Body of pancreas (tissue), 4 donors: ENCODE results near the gene AGAP3. TPM values are rescaled to one million over a fixed set of nuclear protein-coding genes. Genes with fewer than 3 reads are reported as not detected.
A peak's percentile ranks its signal among the peaks of the same experiment; 100 is the strongest.

ENCODE experiments used
- ATAC-seq: fragments of 150-250 bp; one replicate; pipeline ENCODE4 v1.9.1; 2016
- DNase-seq, 4 donors: peaks; one replicate each; pipeline ENCODE4 v3.0.0-alpha.2; 2019
- H3K27ac ChIP-seq, 4 donors: fragments of 200-600 bp; sonication (generic); 1 replicate in 3 of 4; 2 replicates in 1 of 4; pipeline versions ENCODE4 v1.5.1 to v1.6.1; 2016 to 2019; ENCODE audit warnings: mild to moderate bottlenecking in 1 of 4, mixed read lengths in 1 of 4, moderate library complexity in 1 of 4
- H3K27me3 ChIP-seq, 2 donors: fragments of 200-600 bp; sonication (generic); one replicate each; pipeline ENCODE4 v1.6.0; 2016; ENCODE audit warnings: mild to moderate bottlenecking in 1 of 2
- H3K36me3 ChIP-seq, 2 donors: fragments of 200-600 bp; sonication (generic); replicated peaks in 1 of 2; 2 replicates each; pipeline ENCODE4 v1.5.1; 2016; ENCODE audit warnings: low read depth in 2 of 2; ENCODE audit not compliant: insufficient read depth in 1 of 2
- H3K4me1 ChIP-seq: fragments of 200-600 bp; sonication (generic); one replicate; pipeline ENCODE4 v1.6.0; 2016
- H3K4me3 ChIP-seq, 2 donors: fragments of 200-600 bp; sonication (generic); 1 replicate in 1 of 2; 2 replicates in 1 of 2; pipeline ENCODE4 v1.5.1; 2016 to 2019
- H3K9me3 ChIP-seq, 3 donors: fragments of 200-600 bp; sonication (generic); 1 replicate in 2 of 3; 2 replicates in 1 of 3; pipeline ENCODE4 v1.5.1; 2016
- POLR2A ChIP-seq, 3 donors: fragments of 450-650 bp; IDR thresholded peaks; one replicate each; pipeline ENCODE4 v1.6.1; 2016; ENCODE audit warnings: antibody characterized with exemption in 3 of 3, mild to moderate bottlenecking in 2 of 3
- WGBS, 2 donors: methylation state at CpG; one replicate each; pipeline ENCODE4 v1.1.5; 2017; 5-methylcytosine and 5-hydroxymethylcytosine counted together
- intact Hi-C: fragments of 100-400 bp; cut with DNase I; formaldehyde crosslinking; loops from one replicate; pipeline ENCODE4 v1.15.1; 2023
- total RNA-seq, 2 donors: library from RNA; depleted of rRNA; stranded (reverse); fragments of >200 nt; gene quantifications; one replicate each; pipeline ENCODE4 v1.1.0, GENCODE V29; 2016
- TF ChIP-seq, protein P1 (sequence below), 7 experiments: fragments of 450-650 bp in 4 of 7; fragments of 200-600 bp in 3 of 7; sonication (generic) in 3 of 7; IDR thresholded peaks; one replicate each; pipeline ENCODE4 v1.5.1; 2016 to 2019; ENCODE audit warnings: antibody characterized with exemption in 7 of 7

AGAP3 gene
- total RNA-seq, 2 donors from 2014 or later: 45.4 to 104 TPM

- Histone ChIP-seq H3K9me3 (no peaks in the 10 kb centered on the region), H3K4me1 (peaks cover 18% of the 10 kb centered on the region), H3K36me3 (no peaks in the 10 kb centered on the region), H3K27me3 (peaks cover 0 to 25% of the 10 kb centered on the region in 2 donors), H3K27ac (no peak overlapping the region), H3K4me3 (peak overlapping the region in 1 of 2 donors; percentile 30)
- intact Hi-C loops: no loop called here
- DNase-seq (peak; percentile 19 to 59 (median 34)), ATAC-seq (peak; percentile 58)
- 4 to 9% methylated on average over 10 to 46 of the region's 52 CpGs for WGBS, 2 donors
- TF ChIP-seq, protein P1, sequence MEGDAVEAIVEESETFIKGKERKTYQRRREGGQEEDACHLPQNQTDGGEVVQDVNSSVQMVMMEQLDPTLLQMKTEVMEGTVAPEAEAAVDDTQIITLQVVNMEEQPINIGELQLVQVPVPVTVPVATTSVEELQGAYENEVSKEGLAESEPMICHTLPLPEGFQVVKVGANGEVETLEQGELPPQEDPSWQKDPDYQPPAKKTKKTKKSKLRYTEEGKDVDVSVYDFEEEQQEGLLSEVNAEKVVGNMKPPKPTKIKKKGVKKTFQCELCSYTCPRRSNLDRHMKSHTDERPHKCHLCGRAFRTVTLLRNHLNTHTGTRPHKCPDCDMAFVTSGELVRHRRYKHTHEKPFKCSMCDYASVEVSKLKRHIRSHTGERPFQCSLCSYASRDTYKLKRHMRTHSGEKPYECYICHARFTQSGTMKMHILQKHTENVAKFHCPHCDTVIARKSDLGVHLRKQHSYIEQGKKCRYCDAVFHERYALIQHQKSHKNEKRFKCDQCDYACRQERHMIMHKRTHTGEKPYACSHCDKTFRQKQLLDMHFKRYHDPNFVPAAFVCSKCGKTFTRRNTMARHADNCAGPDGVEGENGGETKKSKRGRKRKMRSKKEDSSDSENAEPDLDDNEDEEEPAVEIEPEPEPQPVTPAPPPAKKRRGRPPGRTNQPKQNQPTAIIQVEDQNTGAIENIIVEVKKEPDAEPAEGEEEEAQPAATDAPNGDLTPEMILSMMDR (IDR thresholded peaks at IDR 0.05): peak; percentile 46 to 69 (median 55)
- TF ChIP-seq POLR2A (IDR thresholded peaks at IDR 0.05): no peak
Measured at GRCh38 chr7:151168003-151168786, 81.9 kb downstream of the AGAP3 start.

GRCh38 chr7:151168787-151169162 lies 82.5 kb downstream of the AGAP3 start:
- Histone ChIP-seq H3K36me3 (no peaks in the 10 kb centered on the region), H3K27me3 (peaks cover 0 to 31% of the 10 kb centered on the region in 2 donors), H3K4me1 (peaks cover 18% of the 10 kb centered on the region), H3K27ac (no peak overlapping the region), H3K9me3 (no peaks in the 10 kb centered on the region), H3K4me3 (no peak overlapping the region)
- intact Hi-C loops: no loop called here
- no peak for TF ChIP-seq POLR2A (IDR thresholded peaks at IDR 0.05)
- TF ChIP-seq, protein P1 (IDR thresholded peaks at IDR 0.05): no peak
- no peak for DNase-seq
- 54 to 57% methylated on average over 10 of the region's 10 CpGs for WGBS, 2 donors
- ATAC-seq: no peak

DNA sequence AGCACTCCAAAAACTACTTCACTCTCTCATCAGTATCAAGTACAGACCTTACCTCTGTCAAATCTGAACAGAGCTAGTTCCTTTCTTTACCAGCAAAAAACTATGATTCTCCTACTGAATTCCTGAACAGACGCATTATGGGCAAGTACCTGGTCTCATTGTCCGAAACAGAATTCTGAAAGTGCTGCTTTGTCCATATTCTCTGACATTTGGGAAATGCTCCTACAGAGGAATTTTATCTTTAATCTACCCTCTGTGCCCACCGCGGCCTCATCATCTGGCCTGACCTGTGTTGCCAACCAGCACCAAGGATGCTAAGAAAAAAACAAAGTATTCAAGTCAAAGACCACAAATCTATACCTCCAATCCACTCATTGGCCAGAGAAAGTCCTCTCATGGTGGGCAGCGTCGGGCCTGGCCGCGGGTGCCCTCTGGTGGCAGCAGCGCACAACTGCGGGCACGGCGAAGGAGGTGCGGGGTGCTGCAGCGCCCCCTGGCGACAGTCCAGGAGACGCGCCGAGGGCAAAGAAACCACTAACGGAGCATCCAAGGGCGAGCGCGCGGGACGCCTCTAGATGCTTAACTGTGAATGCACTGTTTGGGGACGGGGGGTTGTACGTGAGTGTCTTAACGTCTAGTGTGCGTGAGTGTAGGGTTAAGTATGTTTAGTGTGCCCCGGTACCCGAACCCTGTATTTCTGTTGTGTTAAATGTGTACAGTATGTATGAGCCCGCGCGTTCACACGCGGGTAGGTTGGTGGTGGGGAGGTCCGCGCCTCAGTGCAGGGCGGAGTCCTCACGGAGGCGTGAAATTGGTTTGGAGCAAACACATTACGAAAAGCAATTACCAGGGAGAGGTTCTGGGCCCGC lies 86.2 kb downstream of the AGAP3 start:
- H3K9me3 ChIP-seq: no peaks in the 10 kb centered on the region
- no peak overlapping the region for H3K27ac ChIP-seq
- TF ChIP-seq, protein P1 (IDR thresholded peaks at IDR 0.05): peak; percentile 100
- TF ChIP-seq POLR2A (IDR thresholded peaks at IDR 0.05): no peak
- H3K27me3 ChIP-seq: peaks cover 0 to 17% of the 10 kb centered on the region in 2 donors
- DNase-seq (peak; percentile 74 to 83 (median 79)), ATAC-seq (peak; percentile 86)
- peaks cover 10% of the 10 kb centered on the region for H3K4me1 ChIP-seq
- H3K36me3 ChIP-seq: no peaks in the 10 kb centered on the region
- H3K4me3 ChIP-seq: no peak overlapping the region
- intact Hi-C loops: loop anchor here (2.0 kb wide), 1 partner anchor 50 kb away; no protein-coding TSS in a partner anchor
- 14 to 15% methylated on average over 42 of the region's 42 CpGs for WGBS, 2 donors

DNA sequence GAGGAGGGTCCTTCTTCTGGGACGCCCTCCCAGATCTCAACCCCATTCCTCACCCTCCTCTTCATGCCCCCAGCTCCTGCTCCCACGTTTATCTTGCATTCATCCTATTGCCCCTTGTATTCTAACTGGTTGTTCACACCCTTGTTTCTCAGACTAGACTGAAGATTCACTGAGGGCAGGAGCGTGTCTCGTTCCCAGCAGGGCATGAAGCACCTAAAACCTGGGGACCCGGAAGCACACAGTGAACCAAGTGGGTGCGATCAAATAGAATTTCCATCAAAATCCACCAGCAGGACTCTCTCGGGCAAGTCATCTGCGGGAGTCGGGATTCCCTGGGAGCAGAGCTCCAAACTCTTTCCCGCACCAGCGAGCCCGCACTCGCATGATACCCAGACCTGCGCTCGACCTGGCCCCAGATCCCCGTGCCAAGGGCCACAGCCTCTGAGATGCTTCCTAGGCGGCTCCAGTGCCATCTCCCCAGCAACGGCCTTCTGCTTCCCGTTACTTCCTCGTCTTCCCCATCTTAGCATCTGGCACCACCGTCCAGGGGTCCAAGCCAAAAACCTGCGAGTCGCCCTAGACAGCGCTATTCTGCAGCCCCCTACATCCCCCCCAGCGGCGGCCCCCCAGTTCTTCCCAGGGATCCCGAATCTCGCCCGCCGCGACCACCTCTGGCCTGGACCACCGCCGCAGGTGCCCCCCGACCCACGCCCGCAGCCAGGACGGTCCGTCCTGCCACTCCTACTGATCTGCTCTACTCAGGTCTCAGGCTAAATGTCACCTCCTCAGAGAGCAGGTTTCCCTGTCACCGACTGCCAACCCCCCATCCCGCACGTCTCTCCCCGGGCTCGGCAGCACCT lies 87.3 kb downstream of the AGAP3 start:
- H3K27me3 ChIP-seq: peaks cover 0 to 11% of the 10 kb centered on the region in 2 donors

More for the DNA sequence above, 87.3 kb downstream of the AGAP3 start:
- Histone ChIP-seq H3K36me3 (no peaks in the 10 kb centered on the region), H3K9me3 (no peaks in the 10 kb centered on the region), H3K27ac (no peak overlapping the region), H3K4me3 (no peak overlapping the region), H3K4me1 (no peaks in the 10 kb centered on the region)
- intact Hi-C loops: loop anchor here (2.0 kb wide), 1 partner anchor 51 kb away; no protein-coding TSS in a partner anchor
- WGBS, 2 donors: 68 to 70% methylated on average over 38 to 43 of the region's 43 CpGs
- DNase-seq (no peak), ATAC-seq (no peak)
- TF ChIP-seq POLR2A (IDR thresholded peaks at IDR 0.05): no peak
- TF ChIP-seq, protein P1 (IDR thresholded peaks at IDR 0.05): no peak
